Measurements from ENCODE around the gene CD302.
A peak's percentile ranks its signal among the peaks of the same experiment; 100 is the strongest.
"Not testable (repeated sequence)": the region's sequence is repeated elsewhere in the genome, so short reads cannot be mapped to it uniquely, and the experiment has no call there.

Gene CD302

GRCh38 chr2:159787647-159788046 lies 10.4 kb downstream of the CD302 start:
- H3K4me3 Mint-ChIP-seq; H3K9me3 Mint-ChIP-seq; H3K27me3 Mint-ChIP-seq; DNase-seq; H3K4me1 Mint-ChIP-seq (ENCODE audit: low read depth in 2 of 2); H3K27ac Mint-ChIP-seq; H3K36me3 Mint-ChIP-seq (ENCODE audit: insufficient read depth); ATAC-seq (replicated peaks): not testable (repeated sequence)

GRCh38 chr2:159786938-159787337 lies 11.1 kb downstream of the CD302 start:
- ATAC-seq (replicated peaks): no peak
- no peaks in the 10 kb centered on the region for H3K9me3 Mint-ChIP-seq
- H3K4me3 Mint-ChIP-seq: no peak overlapping the region
- peaks cover under 1% of the 10 kb centered on the region for H3K36me3 Mint-ChIP-seq (ENCODE audit: insufficient read depth)
- no peak overlapping the region for H3K27ac Mint-ChIP-seq
- DNase-seq: no peak
- H3K27me3 Mint-ChIP-seq: no peaks in the 10 kb centered on the region
- H3K4me1 Mint-ChIP-seq (ENCODE audit: low read depth in 2 of 2): no peaks in the 10 kb centered on the region

GRCh38 chr2:159785195-159785594 lies 12.8 kb downstream of the CD302 start:
- Mint-ChIP-seq H3K27ac (no peak overlapping the region), H3K9me3 (no peaks in the 10 kb centered on the region), H3K4me3 (no peak overlapping the region), H3K4me1 (ENCODE audit: low read depth in 2 of 2) (no peaks in the 10 kb centered on the region), H3K36me3 (ENCODE audit: insufficient read depth) (no peaks in the 10 kb centered on the region), H3K27me3 (no peaks in the 10 kb centered on the region)
- DNase-seq (no peak), ATAC-seq (replicated peaks) (no peak)

- not testable (repeated sequence) for H3K36me3 Mint-ChIP-seq (ENCODE audit: insufficient read depth); ATAC-seq (replicated peaks); H3K27me3 Mint-ChIP-seq; H3K27ac Mint-ChIP-seq; H3K4me1 Mint-ChIP-seq (ENCODE audit: low read depth in 2 of 2); H3K4me3 Mint-ChIP-seq; DNase-seq; H3K9me3 Mint-ChIP-seq
Measured at GRCh38 chr2:159784744-159785143, 13.3 kb downstream of the CD302 start.

- ATAC-seq (replicated peaks): no peak
- DNase-seq: no peak
- H3K36me3 Mint-ChIP-seq (ENCODE audit: insufficient read depth): no peaks in the 10 kb centered on the region
- peaks cover 0 to 2% of the 10 kb centered on the region in 2 donors for H3K4me1 Mint-ChIP-seq (ENCODE audit: low read depth in 2 of 2)
- H3K27ac Mint-ChIP-seq: no peak overlapping the region
- no peak overlapping the region for H3K4me3 Mint-ChIP-seq
- no peaks in the 10 kb centered on the region for H3K27me3 Mint-ChIP-seq
- H3K9me3 Mint-ChIP-seq: no peaks in the 10 kb centered on the region
Measured at GRCh38 chr2:159783556-159783955, 14.5 kb downstream of the CD302 start.

- H3K9me3 Mint-ChIP-seq: no peaks in the 10 kb centered on the region
Measured at GRCh38 chr2:159776321-159776720, 21.7 kb downstream of the CD302 start.

GRCh38 chr2:159775021-159775420 lies 23.0 kb downstream of the CD302 start:
- Mint-ChIP-seq H3K4me1 (ENCODE audit: low read depth in 2 of 2) (peaks cover 2 to 7% of the 10 kb centered on the region in 2 donors), H3K27ac (peak overlapping the region; percentile 4 to 71), H3K9me3 (no peaks in the 10 kb centered on the region), H3K4me3 (no peak overlapping the region), H3K36me3 (ENCODE audit: insufficient read depth) (peaks cover 19% of the 10 kb centered on the region), H3K27me3 (no peaks in the 10 kb centered on the region)
- no peak for ATAC-seq (replicated peaks)
- DNase-seq: no peak

More at GRCh38 chr2:159776321-159776720, 21.7 kb downstream of the CD302 start:
- ATAC-seq (replicated peaks) (no peak), DNase-seq (no peak)
- H3K4me3 Mint-ChIP-seq: no peak overlapping the region
- H3K27ac Mint-ChIP-seq: peak overlapping the region in 1 of 2 donors; percentile 16
- H3K27me3 Mint-ChIP-seq: no peaks in the 10 kb centered on the region
- peaks cover 2 to 7% of the 10 kb centered on the region in 2 donors for H3K4me1 Mint-ChIP-seq (ENCODE audit: low read depth in 2 of 2)
- peaks cover 12% of the 10 kb centered on the region for H3K36me3 Mint-ChIP-seq (ENCODE audit: insufficient read depth)

GRCh38 chr2:159774370-159774990 lies 23.5 kb downstream of the CD302 start:
- H3K4me3 Mint-ChIP-seq: no peak overlapping the region
- no peaks in the 10 kb centered on the region for H3K9me3 Mint-ChIP-seq
- DNase-seq: no peak
- ATAC-seq (replicated peaks): no peak
- peaks cover 0 to 7% of the 10 kb centered on the region in 2 donors for H3K4me1 Mint-ChIP-seq (ENCODE audit: low read depth in 2 of 2)
- peak overlapping the region; percentile 15 to 71 for H3K27ac Mint-ChIP-seq
- H3K27me3 Mint-ChIP-seq: no peaks in the 10 kb centered on the region
- H3K36me3 Mint-ChIP-seq (ENCODE audit: insufficient read depth): peaks cover 19% of the 10 kb centered on the region

- Mint-ChIP-seq H3K27ac (peak overlapping the region in 1 of 2 donors; percentile 15), H3K4me3 (no peak overlapping the region), H3K27me3 (no peaks in the 10 kb centered on the region), H3K36me3 (ENCODE audit: insufficient read depth) (peaks cover 19% of the 10 kb centered on the region), H3K4me1 (ENCODE audit: low read depth in 2 of 2) (peaks cover 0 to 7% of the 10 kb centered on the region in 2 donors), H3K9me3 (no peaks in the 10 kb centered on the region)
- ATAC-seq (replicated peaks) (no peak), DNase-seq (no peak)
Measured at GRCh38 chr2:159773886-159774285, 24.1 kb downstream of the CD302 start.

GRCh38 chr2:159773426-159773825 lies 24.6 kb downstream of the CD302 start:
- ATAC-seq (replicated peaks): no peak
- H3K27me3 Mint-ChIP-seq: no peaks in the 10 kb centered on the region
- H3K36me3 Mint-ChIP-seq (ENCODE audit: insufficient read depth): peaks cover 19% of the 10 kb centered on the region
- peaks cover 0 to 7% of the 10 kb centered on the region in 2 donors for H3K4me1 Mint-ChIP-seq (ENCODE audit: low read depth in 2 of 2)
- no peak for DNase-seq
- H3K4me3 Mint-ChIP-seq: no peak overlapping the region
- H3K9me3 Mint-ChIP-seq: no peaks in the 10 kb centered on the region
- no peak overlapping the region for H3K27ac Mint-ChIP-seq

- no peak for DNase-seq
- Mint-ChIP-seq H3K36me3 (ENCODE audit: insufficient read depth) (peaks cover 46% of the 10 kb centered on the region), H3K9me3 (no peaks in the 10 kb centered on the region), H3K4me1 (ENCODE audit: low read depth in 2 of 2) (peaks cover 0 to 8% of the 10 kb centered on the region in 2 donors), H3K4me3 (no peak overlapping the region), H3K27me3 (no peaks in the 10 kb centered on the region), H3K27ac (peak overlapping the region in 1 of 2 donors; percentile 41)
- ATAC-seq (replicated peaks): no peak
Measured at GRCh38 chr2:159769147-159769546, 28.9 kb downstream of the CD302 start.

- Mint-ChIP-seq H3K27me3 (no peaks in the 10 kb centered on the region), H3K4me1 (ENCODE audit: low read depth in 2 of 2) (peaks cover 3 to 34% of the 10 kb centered on the region in 2 donors), H3K9me3 (no peaks in the 10 kb centered on the region), H3K27ac (peak overlapping the region in 1 of 2 donors; percentile 76), H3K36me3 (ENCODE audit: insufficient read depth) (peaks cover 88% of the 10 kb centered on the region), H3K4me3 (no peak overlapping the region)
- ATAC-seq (replicated peaks): no peak
- no peak for DNase-seq
Measured at GRCh38 chr2:159762075-159762474, 35.9 kb downstream of the CD302 start.

GRCh38 chr2:159760326-159760725 lies 37.7 kb downstream of the CD302 start:
- ATAC-seq (replicated peaks) (no peak), DNase-seq (no peak)
- Mint-ChIP-seq H3K36me3 (ENCODE audit: insufficient read depth) (peaks cover 78% of the 10 kb centered on the region), H3K9me3 (no peaks in the 10 kb centered on the region), H3K27me3 (no peaks in the 10 kb centered on the region), H3K27ac (peak overlapping the region; percentile 74 to 80), H3K4me1 (ENCODE audit: low read depth in 2 of 2) (peaks cover 3 to 30% of the 10 kb centered on the region in 2 donors), H3K4me3 (no peak overlapping the region)

GRCh38 chr2:159759577-159759976 lies 38.4 kb downstream of the CD302 start:
- Mint-ChIP-seq H3K4me1 (ENCODE audit: low read depth in 2 of 2) (peaks cover 3 to 30% of the 10 kb centered on the region in 2 donors), H3K27me3 (no peaks in the 10 kb centered on the region), H3K9me3 (no peaks in the 10 kb centered on the region), H3K27ac (no peak overlapping the region), H3K36me3 (ENCODE audit: insufficient read depth) (peaks cover 71% of the 10 kb centered on the region), H3K4me3 (no peak overlapping the region)
- ATAC-seq (replicated peaks) (no peak), DNase-seq (no peak)

All from effector memory CD8-positive, alpha-beta T cell (primary cell).